GM23248 (cell line): ENCODE measurements around the gene TMPRSS3. TPM values are rescaled to one million over a fixed set of nuclear protein-coding genes. Genes with fewer than 3 reads are reported as not detected.
"Not testable (repeated sequence)": the region's sequence is repeated elsewhere in the genome, so short reads cannot be mapped to it uniquely, and the experiment has no call there.

Experiments
- DNase-seq: peaks from one replicate; pipeline ENCODE4 v3.0.0-alpha.2; 2015
- H2AFZ ChIP-seq: fragments of 200-600 bp; sonication (generic); 2 replicates; pipeline ENCODE4 v1.6.1; 2016; ENCODE audit warnings: antibody characterized with exemption
- H3F3A ChIP-seq: fragments of 200-600 bp; sonication (generic); 2 replicates; pipeline ENCODE4 v1.6.1; 2016; ENCODE audit warnings: mild to moderate bottlenecking, antibody characterized with exemption, mixed run types; ENCODE audit not compliant: insufficient read depth
- H3K27ac ChIP-seq: fragments of 200-600 bp; sonication (generic); 2 replicates; pipeline ENCODE4 v1.5.1; 2016; ENCODE audit warnings: mild to moderate bottlenecking
- H3K27me3 ChIP-seq: fragments of 200-600 bp; sonication (generic); replicated peaks from 2 replicates; pipeline ENCODE4 v1.6.1; 2016; ENCODE audit warnings: mild to moderate bottlenecking; ENCODE audit not compliant: insufficient read depth
- H3K36me3 ChIP-seq: fragments of 200-600 bp; sonication (generic); 2 replicates; pipeline ENCODE4 v1.6.1; 2016; ENCODE audit warnings: low read depth, mild to moderate bottlenecking
- H3K4me1 ChIP-seq: fragments of 200-600 bp; sonication (generic); 2 replicates; pipeline ENCODE4 v1.6.1; 2016; ENCODE audit warnings: mild to moderate bottlenecking; ENCODE audit not compliant: insufficient read depth
- H3K4me2 ChIP-seq: fragments of 200-600 bp; sonication (generic); one replicate; pipeline ENCODE4 v1.6.1; 2016; ENCODE audit warnings: mild to moderate bottlenecking; ENCODE audit not compliant: unreplicated experiment
- H3K4me3 ChIP-seq: fragments of 200-600 bp; sonication (generic); 2 replicates; pipeline ENCODE4 v1.5.1; 2016; ENCODE audit warnings: mild to moderate bottlenecking
- H3K79me2 ChIP-seq: fragments of 200-600 bp; sonication (generic); 2 replicates; pipeline ENCODE4 v1.6.1; 2016; ENCODE audit warnings: mild to moderate bottlenecking; ENCODE audit not compliant: insufficient read depth
- H3K9ac ChIP-seq: fragments of 200-600 bp; sonication (generic); 2 replicates; pipeline ENCODE4 v1.6.1; 2016; ENCODE audit warnings: mild to moderate bottlenecking
- H3K9me2 ChIP-seq: fragments of 200-600 bp; sonication (generic); 2 replicates; pipeline ENCODE4 v1.6.1; 2016; ENCODE audit warnings: mixed run types, mild to moderate bottlenecking, moderate library complexity; ENCODE audit not compliant: insufficient read depth
- H3K9me3 ChIP-seq: fragments of 200-600 bp; sonication (generic); one replicate; pipeline ENCODE4 v1.6.1; 2017; ENCODE audit warnings: low read depth
- H4K20me1 ChIP-seq: fragments of 200-600 bp; sonication (generic); 2 replicates; pipeline ENCODE4 v1.6.0; 2016; ENCODE audit not compliant: insufficient read depth
- EZH2 ChIP-seq: fragments of 200-600 bp; sonication (generic); IDR thresholded peaks from 2 replicates; pipeline ENCODE4 v1.6.1; 2018; ENCODE audit warnings: antibody characterized with exemption, mild to moderate bottlenecking; ENCODE audit not compliant: insufficient read depth, poor library complexity, severe bottlenecking
- EZH2phosphoT487 ChIP-seq: fragments of 200-600 bp; sonication (generic); IDR thresholded peaks from 2 replicates; pipeline ENCODE4 v1.6.1; 2018; ENCODE audit warnings: antibody characterized with exemption, moderate library complexity, mild to moderate bottlenecking, low read depth; ENCODE audit not compliant: insufficient read depth
- WGBS, 2 experiments: methylation state at CpG; one replicate each; pipeline ENCODE4 v1.1.6; 2015 to 2017; ENCODE audit warnings: low lambda C conversion rate in 2 of 2, low coverage in 1 of 2; ENCODE audit errors: missing lambda C conversion rate in 2 of 2; 5-methylcytosine and 5-hydroxymethylcytosine counted together
- in situ Hi-C: fragments of 300-500 bp; cut with MboI; formaldehyde crosslinking; loops from 2 replicates; pipeline ENCODE4 v1.15.0; 2020
- polyA plus RNA-seq: library from polyadenylated mRNA; unstranded; fragments of >200 nt; fragmentation: Nextera tagmentation; extraction: Ambion mirVana; gene quantifications from 2 replicates; pipeline ENCODE4 v1.2.1, GENCODE V29; 2016
- total RNA-seq: library from RNA; depleted of rRNA; stranded (reverse); fragments of >200 nt; shearing (Covaris generic); gene quantifications from 2 replicates; pipeline ENCODE4 v1.2.3, GENCODE V29; 2014

The TMPRSS3 gene
- total and polyA plus RNA-seq, 2 experiments from 2014 or later: not detected

- Histone ChIP-seq H3F3A (no peaks in the 10 kb centered on the region), H3K27ac (no peak overlapping the region), H3K79me2 (no peaks in the 10 kb centered on the region), H3K4me1 (no peaks in the 10 kb centered on the region), H3K9me3 (no peaks in the 10 kb centered on the region), H2AFZ (no peak overlapping the region), H3K4me2 (no peak overlapping the region), H3K27me3 (peaks cover 4% of the 10 kb centered on the region), H3K36me3 (no peaks in the 10 kb centered on the region), H3K9ac (no peak overlapping the region), H3K9me2 (no peaks in the 10 kb centered on the region), H3K4me3 (no peak overlapping the region), H4K20me1 (no peaks in the 10 kb centered on the region)
- 44 to 47% methylated on average over 7 of the region's 7 CpGs for WGBS, 2 experiments
- in situ Hi-C loops: no loop called here
- DNase-seq: no peak
- TF ChIP-seq EZH2phosphoT487 (no peak), EZH2 (no peak)
These were observed 15.5 kb upstream of the TMPRSS3 start for GRCh38 chr21:42411197-42411869.

DNA sequence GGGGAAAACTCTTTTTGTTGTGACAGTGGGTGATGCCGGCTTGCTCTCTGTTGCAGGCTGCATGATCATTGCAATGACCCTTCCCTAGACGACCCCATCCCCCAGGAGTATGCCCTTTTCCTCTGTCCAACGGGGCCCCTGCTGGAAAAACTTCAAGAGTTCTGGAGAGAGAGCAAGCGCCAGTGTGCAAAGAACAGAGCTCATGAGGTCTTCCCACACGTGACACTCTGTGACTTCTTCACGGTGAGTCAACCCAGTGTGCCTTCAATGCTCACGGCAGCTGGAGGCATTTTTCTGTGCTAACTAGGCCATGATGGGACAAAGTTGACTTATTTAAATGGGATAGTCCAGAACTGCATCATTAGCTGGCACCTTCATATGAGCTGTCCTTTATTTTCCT is 13.5 kb upstream of the TMPRSS3 start:
- no peak overlapping the region for H3K27ac ChIP-seq
- no peak overlapping the region for H2AFZ ChIP-seq
- DNase-seq: no peak
- WGBS, 2 experiments: 25 to 31% methylated on average over 7 of the region's 7 CpGs
- no peaks in the 10 kb centered on the region for H3F3A ChIP-seq
- no peaks in the 10 kb centered on the region for H3K79me2 ChIP-seq
- H3K9me3 ChIP-seq: no peaks in the 10 kb centered on the region
- TF ChIP-seq EZH2 (no peak), EZH2phosphoT487 (no peak)
- H3K9me2 ChIP-seq: no peaks in the 10 kb centered on the region
- no peaks in the 10 kb centered on the region for H3K36me3 ChIP-seq
- no peak overlapping the region for H3K4me2 ChIP-seq
- peaks cover 4% of the 10 kb centered on the region for H3K27me3 ChIP-seq
- H3K4me3 ChIP-seq: no peak overlapping the region
- no peak overlapping the region for H3K9ac ChIP-seq
- in situ Hi-C loops: no loop called here
- no peaks in the 10 kb centered on the region for H4K20me1 ChIP-seq
- no peaks in the 10 kb centered on the region for H3K4me1 ChIP-seq

DNA sequence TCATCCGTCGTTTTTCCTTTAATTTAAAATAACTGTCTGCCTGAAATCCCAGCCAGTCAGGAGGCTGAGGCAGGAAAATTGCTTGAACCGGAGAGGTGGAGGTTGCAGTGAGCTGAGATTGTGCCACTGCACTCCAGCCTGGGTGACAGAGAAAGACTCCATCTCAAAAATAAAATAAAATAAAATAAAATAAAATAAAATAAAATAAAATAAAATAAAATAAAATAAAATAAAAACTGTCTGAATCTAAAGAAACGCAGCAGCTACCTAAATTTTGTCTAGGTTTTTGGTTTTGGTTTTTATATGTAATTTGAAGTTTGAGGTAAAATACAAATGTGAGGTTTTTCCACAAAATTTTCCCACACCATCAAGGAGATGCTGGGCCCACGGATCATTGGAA is 12.9 kb upstream of the TMPRSS3 start:
- H3K9me2 ChIP-seq, H3F3A ChIP-seq, H3K27ac ChIP-seq, in situ Hi-C loops, H3K9me3 ChIP-seq, H2AFZ ChIP-seq, H3K36me3 ChIP-seq, H3K4me1 ChIP-seq, DNase-seq, H3K27me3 ChIP-seq, H3K4me2 ChIP-seq, H3K4me3 ChIP-seq, H3K9ac ChIP-seq, H4K20me1 ChIP-seq, H3K79me2 ChIP-seq: not testable (repeated sequence)
- WGBS, 2 experiments: 29 to 38% methylated on average over 5 of the region's 5 CpGs

DNA sequence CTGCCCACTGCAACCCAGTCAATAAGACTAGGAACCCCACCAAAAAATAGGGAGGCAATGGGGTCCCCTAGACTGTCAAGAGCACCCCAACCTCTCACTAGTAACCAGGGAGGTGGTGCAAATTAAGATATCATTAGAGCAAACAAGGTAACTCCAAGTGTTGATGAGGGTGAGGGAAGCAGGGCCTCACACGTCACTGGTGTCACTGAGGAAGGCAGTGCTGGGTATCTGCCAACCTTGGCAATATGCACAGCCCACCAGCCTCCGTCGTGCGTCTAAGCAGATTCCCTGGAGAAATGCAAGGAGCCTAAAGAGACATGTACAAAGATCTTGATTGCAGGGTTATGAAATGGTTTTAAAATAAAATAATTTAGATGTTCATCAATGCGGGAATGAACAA is 11.6 kb upstream of the TMPRSS3 start:
- Histone ChIP-seq H3K79me2 (no peaks in the 10 kb centered on the region), H3K4me2 (no peak overlapping the region), H3K4me3 (no peak overlapping the region), H4K20me1 (no peaks in the 10 kb centered on the region), H3K4me1 (no peaks in the 10 kb centered on the region), H3K27ac (no peak overlapping the region), H2AFZ (no peak overlapping the region), H3F3A (no peaks in the 10 kb centered on the region), H3K9ac (no peak overlapping the region), H3K9me3 (no peaks in the 10 kb centered on the region), H3K27me3 (peaks cover 4% of the 10 kb centered on the region), H3K36me3 (no peaks in the 10 kb centered on the region), H3K9me2 (no peaks in the 10 kb centered on the region)
- no peak for TF ChIP-seq EZH2phosphoT487
- no peak for TF ChIP-seq EZH2
- in situ Hi-C loops: no loop called here
- no peak for DNase-seq
- 10 to 11% methylated on average over 5 of the region's 5 CpGs for WGBS, 2 experiments

GRCh38 chr21:42406866-42407265 is 11.0 kb upstream of the TMPRSS3 start:
- Histone ChIP-seq H3K36me3 (no peaks in the 10 kb centered on the region), H3K27ac (no peak overlapping the region), H3K9me3 (no peaks in the 10 kb centered on the region), H3K4me1 (no peaks in the 10 kb centered on the region), H3K79me2 (no peaks in the 10 kb centered on the region), H4K20me1 (no peaks in the 10 kb centered on the region), H2AFZ (no peak overlapping the region), H3K4me2 (no peak overlapping the region), H3K9ac (no peak overlapping the region), H3K27me3 (peaks cover 4% of the 10 kb centered on the region), H3K9me2 (no peaks in the 10 kb centered on the region), H3F3A (no peaks in the 10 kb centered on the region), H3K4me3 (no peak overlapping the region)
- WGBS, 2 experiments: 29 to 33% methylated on average over 7 of the region's 7 CpGs
- no peak for DNase-seq
- TF ChIP-seq EZH2phosphoT487: no peak
- TF ChIP-seq EZH2: no peak
- in situ Hi-C loops: no loop called here
